ENCODE results near the gene SETBP1.

The SETBP1 gene

GRCh38 chr18:45083226-45083855, 402.7 kb downstream of the SETBP1 start:
- intact Hi-C loops (cut with DNase I): no loop called here

DNA sequence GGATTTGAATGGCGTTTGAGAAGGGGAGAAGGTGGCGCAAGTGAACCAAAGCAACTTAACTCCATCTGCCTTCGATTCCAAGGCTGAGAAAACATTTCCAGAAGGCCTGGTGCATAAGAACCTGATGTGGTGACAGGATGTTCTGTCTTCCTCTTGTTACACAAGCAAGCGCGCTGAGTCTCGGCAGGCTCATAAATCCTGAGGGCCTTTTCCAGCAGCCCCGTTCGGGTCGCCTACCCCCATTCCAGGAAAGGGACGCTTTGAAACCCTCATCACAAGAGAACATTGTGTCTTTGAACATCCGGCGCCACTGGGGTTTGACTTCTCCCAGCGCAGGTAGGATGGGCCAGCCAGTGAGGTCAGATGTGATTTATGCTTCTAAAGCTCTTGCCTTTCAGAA, 403.5 kb downstream of the SETBP1 start:
- intact Hi-C loops (cut with DNase I): no loop called here
- no peak for DNase-seq

More at GRCh38 chr18:45083226-45083855, 402.7 kb downstream of the SETBP1 start:
- DNase-seq: no peak

DNA sequence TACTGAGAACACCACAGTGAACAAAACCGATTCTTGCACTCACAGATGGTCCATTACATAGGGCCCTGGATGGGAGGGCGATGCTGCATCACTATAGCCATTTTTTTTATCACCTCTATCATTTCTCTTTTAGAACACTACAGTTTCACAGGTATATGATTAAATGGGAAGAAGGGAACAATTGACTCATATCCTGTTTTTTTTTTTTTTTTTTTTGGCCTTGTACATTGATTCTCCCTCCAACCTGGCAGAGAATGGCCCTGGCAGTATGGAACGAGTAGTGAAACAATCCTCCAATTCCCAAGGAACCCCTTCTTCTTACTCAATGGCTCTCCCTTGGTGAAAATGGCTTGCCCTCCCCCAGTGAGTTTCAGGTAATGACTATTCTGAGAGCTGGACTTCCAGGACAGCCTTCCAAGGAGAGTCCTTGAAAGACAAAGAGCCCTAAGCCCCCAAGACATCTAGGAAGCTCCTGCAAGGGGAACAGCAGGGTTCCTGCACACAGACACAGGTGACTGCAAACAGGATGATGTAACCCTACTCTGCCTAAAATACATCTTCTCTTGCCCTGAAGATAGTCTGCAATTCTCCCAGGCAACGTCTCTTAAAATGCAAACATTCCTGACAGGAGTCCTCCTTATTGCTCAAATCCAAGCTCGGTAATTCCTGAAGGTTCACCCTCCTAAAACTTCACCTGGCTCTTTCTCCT, 405.4 kb downstream of the SETBP1 start:
- intact Hi-C loops (cut with DNase I): no loop called here

DNA sequence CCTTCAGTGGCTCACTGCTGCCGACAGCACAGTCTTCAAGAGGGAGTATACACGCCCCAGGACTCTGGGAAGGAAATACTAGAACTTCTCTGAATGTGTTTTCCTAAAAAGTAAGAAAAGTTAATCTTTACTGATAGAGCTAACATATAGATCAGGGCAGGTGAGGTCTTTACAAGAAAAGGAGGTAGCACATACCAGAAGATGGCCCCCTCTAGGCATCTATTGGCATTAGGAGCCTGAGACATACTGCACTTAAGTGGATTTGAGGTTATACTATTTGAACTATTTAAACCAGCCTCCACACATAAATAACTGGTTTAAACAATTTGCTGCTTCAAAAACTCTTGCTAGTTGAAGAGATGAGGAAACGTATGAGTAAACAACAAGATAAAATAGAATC, 406.1 kb downstream of the SETBP1 start:
- intact Hi-C loops (cut with DNase I): no loop called here
- peak in 2 of 42 donors; percentile 16 to 25 for DNase-seq

More for the DNA sequence above, 405.4 kb downstream of the SETBP1 start:
- DNase-seq: peak in 1 of 42 donors; percentile 30

DNA sequence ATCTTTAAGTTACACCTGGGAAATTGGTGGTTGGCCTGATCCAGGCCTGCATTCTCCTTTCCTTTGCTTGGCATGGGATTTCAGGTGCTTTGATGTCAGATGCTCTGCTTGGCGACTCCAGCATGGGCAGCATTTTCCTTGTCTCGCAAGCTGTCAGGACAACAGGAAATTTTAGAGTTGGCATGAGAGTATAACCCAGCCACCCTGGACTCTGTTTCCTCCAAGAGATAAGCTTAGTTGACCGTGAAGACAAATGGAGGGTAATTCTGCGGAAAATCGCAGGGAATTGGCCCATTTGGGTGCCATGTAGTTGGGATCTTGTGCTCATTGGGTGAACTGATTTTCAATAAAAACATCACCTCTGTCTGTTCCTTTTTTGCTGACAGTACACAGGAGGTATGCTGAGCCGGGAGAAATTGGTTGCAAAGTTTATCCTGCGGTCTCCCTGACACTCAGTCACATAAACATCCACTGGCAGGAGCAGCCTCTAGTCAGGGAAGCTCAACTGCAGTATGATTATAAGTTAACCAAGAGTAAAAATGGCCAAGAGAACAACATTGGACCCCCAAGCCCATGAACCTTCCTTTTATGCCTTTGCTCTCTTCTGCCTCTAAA, 409.9 kb downstream of the SETBP1 start:
- DNase-seq: no peak

GRCh38 chr18:45100321-45101105, 419.8 kb downstream of the SETBP1 start:
- DNase-seq: no peak
- intact Hi-C loops (cut with DNase I): no loop called here

More for the DNA sequence above, 409.9 kb downstream of the SETBP1 start:
- intact Hi-C loops (cut with DNase I): no loop called here

- intact Hi-C loops (cut with DNase I): no loop called here
- no peak for DNase-seq
Observed at GRCh38 chr18:45102126-45102525, 421.4 kb downstream of the SETBP1 start.

- DNase-seq: no peak
- intact Hi-C loops (cut with DNase I): no loop called here
Observed at GRCh38 chr18:45102863-45103262, 422.2 kb downstream of the SETBP1 start.

DNA sequence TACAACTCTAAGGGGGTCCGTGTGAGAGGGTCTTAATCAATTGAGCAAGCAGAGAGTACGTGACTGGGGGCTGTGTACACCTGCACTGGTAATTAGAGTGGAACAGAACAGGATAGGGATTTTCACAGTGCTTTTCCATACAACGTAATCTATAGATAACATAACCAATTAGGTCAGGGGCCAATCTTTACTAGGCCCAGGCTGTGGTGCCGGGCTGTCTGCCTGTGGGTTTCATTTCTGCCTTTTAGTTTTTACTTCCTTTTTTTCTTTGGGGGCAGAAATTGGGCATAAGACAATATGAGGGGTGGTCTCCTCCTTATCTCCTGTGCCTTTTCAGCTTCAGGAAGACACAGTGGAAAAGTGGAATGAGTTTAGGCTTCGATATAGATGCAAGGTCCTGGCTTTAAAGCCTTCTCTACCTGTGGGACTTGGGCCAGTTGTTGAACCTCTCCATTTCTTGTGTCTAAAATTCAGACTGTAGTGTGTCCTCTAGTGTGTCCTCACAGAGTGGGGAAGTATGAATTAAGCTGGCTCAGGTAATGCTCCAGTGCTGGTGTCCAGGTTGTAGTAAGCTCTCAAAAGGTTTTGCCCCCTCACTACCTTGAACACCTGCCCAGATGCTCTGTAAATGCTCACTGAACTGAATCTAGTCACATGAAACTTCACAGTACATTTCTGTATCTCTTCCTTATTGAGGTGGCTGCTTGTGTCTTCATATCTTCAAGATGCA, 422.8 kb downstream of the SETBP1 start:
- intact Hi-C loops (cut with DNase I): no loop called here
- DNase-seq: no peak

DNA sequence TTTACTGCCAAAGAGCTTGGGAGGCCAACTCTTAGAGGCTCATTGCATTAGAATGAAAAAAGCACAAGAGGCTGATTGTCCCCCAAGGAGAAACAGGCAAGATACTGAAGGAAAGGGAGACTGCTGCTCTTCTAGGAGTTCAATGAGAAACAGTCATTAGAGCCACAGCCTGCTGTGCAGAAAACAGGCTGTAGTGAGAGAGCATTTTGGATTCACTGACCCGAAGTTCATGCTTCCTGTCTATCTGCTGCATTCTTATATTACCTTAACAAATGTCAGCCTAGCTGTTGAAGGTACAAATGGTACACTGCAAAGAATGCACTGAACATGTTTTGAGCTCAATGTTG, 423.3 kb downstream of the SETBP1 start:
- no peak for DNase-seq
- intact Hi-C loops (cut with DNase I): no loop called here

GRCh38 chr18:45106331-45106774, 425.7 kb downstream of the SETBP1 start:
- no peak for DNase-seq
- intact Hi-C loops (cut with DNase I): no loop called here

DNA sequence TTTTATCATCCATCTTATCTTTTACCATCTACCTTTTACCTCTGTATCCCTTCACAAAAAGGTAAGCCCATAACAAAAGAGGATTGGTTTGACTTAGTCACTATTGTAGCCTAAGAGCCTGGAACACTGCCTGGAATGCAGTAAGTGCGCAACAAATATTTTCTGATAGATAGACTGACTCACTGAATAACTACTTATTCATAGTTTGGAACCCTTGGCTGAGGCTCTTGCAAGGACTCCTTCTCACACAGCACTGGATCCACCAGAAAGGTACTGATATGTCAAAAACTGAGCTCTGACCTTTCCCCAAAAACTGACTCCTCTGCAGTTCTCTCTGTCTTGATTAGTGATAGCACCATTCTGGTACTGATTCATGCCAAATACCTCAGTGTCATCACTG, 426.7 kb downstream of the SETBP1 start:
- intact Hi-C loops (cut with DNase I): no loop called here
- no peak for DNase-seq

GRCh38 chr18:45108754-45109153, 428.1 kb downstream of the SETBP1 start:
- DNase-seq: no peak
- intact Hi-C loops (cut with DNase I): no loop called here

GRCh38 chr18:45109271-45109670, 428.6 kb downstream of the SETBP1 start:
- intact Hi-C loops (cut with DNase I): no loop called here
- DNase-seq: no peak

DNA sequence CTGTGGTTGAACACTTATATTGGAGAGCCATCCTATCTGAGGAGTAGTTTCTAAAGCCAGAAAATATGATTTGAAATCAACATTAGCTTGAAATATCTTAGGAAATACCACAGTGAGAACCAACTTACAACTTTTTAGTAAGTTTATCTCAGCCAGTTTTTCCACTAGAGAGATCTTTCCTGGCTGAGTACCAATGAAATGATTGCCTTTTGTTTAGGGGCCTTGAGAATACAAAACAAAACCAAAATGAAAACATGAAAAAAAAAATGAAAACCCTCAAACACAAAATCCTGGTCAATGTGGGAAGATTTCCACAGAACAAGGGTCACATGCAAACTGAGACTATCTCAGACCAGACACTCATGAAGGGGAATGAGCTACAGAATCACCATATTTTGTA, 429.0 kb downstream of the SETBP1 start:
- intact Hi-C loops (cut with DNase I): no loop called here
- no peak for DNase-seq

DNA sequence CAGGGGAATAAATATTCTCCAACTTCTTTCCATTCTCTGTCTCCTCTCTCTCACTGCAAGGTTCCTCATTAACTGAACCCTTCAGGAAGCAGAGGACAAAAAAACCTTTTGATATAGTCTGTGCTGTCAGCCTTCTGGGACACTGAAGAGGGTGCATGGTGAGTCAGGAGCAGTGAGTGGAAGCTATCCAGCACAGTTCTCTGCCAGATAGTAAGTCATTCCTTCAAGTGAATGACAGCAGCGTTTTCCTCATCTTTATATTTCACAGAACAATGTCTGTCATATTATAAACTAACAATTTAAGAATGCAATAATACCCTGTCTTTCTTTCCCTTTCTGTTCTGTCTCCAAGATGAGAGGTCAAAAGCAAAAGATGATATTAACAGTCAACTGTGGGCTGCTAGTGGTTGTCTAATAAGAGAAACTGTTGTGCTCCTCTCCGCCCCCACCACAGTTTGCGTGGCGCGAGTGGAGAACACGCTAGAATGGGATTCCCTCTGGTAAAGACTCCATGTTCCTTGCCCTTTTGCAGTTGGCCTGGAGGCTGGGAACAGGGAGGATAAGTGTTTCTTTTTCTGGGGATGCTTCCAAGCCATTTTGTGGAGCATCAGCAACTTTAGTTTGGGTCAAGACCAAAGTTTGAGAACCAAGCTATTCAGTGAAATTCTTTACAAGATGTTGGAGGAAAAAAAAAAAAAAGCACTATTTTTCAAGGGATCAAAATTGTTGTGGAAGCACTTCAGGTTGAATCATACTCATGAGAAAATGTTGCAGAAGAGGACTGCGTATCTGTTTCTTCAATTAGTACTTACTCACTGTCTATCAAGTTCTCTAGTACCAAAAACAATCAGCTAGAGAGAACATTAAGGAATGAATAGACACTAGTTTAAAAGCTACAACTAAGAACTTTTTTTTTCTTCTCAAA, 430.2 kb downstream of the SETBP1 start:
- peak in 6 of 42 donors; percentile 10 to 46 (median 36) for DNase-seq
- intact Hi-C loops (cut with DNase I): no loop called here

DNA sequence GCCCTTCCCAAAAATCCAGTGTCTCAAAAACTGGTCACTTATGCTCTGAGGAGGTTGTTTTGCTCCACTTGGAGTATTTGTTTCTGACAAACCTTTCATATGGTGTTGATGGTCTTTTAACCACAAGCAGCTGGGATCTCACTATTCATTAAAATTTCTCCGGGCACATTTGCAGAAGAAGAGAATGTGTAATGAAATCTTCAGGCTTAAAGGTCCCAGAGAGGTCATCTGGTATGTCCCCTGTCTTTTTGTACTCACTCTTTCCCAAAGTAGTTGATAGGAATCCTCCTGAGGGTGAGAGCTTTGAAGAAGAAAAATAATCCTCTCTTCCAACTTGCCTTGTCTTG, 430.8 kb downstream of the SETBP1 start:
- DNase-seq: no peak
- intact Hi-C loops (cut with DNase I): no loop called here

DNA sequence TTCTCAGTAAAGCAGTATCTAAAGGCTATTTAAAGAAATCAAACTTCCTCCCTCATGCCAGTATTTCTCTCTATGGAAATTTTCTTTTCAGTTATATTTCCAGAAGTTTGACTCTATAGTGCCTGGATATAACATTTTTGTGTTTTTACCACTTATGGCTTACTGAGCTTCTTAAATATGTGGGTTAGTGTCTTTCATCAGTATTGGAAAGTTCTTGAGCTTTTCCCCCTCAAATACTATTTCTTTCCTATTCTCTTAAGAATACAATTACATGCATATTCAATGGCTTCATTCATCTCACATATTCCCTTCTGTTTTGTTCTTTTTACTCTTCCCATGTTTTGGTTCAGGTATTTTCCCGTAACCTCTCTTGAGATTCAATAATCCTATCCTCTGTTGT, 432.0 kb downstream of the SETBP1 start:
- intact Hi-C loops (cut with DNase I): no loop called here
- DNase-seq: no peak
